ENCODE results near the gene TCERG1L. TPM values are rescaled to one million over a fixed set of nuclear protein-coding genes. Genes with fewer than 3 reads are reported as not detected.

Gene TCERG1L
- total RNA-seq, 1 donor from 2014 or later = not detected

DNA sequence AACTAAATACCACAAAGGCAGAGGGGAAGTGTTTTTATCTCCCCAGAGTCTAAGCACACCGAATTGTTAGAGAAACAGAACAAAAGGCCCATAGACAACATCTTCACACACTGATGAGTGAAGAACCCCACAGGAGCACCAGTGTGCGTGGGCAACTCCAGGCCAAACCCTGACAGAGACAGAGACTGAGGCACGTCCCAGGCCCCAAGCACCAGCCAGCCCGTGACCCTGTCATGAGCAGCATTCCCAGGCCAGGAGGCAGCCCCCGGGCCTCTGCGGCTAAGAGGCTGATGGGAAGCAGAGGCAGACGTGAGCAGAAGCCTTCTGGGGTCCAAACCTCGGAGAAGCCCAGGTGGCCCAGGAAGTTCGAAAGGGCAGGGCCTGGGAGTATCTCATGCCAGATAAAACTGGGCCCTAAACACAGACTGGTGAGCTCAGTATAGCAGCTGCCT is 184.4 kb downstream of the TCERG1L start:
- no peaks in the 10 kb centered on the region for H3K36me3 ChIP-seq
- TF ChIP-seq POLR2A (IDR thresholded peaks at IDR 0.05) = no peak
- no peak for TF ChIP-seq POLR2AphosphoS5 (IDR thresholded peaks at IDR 0.05; ENCODE audit: insufficient read depth in 1 of 2, low read depth in 1 of 2)
- TF ChIP-seq, protein P1, sequence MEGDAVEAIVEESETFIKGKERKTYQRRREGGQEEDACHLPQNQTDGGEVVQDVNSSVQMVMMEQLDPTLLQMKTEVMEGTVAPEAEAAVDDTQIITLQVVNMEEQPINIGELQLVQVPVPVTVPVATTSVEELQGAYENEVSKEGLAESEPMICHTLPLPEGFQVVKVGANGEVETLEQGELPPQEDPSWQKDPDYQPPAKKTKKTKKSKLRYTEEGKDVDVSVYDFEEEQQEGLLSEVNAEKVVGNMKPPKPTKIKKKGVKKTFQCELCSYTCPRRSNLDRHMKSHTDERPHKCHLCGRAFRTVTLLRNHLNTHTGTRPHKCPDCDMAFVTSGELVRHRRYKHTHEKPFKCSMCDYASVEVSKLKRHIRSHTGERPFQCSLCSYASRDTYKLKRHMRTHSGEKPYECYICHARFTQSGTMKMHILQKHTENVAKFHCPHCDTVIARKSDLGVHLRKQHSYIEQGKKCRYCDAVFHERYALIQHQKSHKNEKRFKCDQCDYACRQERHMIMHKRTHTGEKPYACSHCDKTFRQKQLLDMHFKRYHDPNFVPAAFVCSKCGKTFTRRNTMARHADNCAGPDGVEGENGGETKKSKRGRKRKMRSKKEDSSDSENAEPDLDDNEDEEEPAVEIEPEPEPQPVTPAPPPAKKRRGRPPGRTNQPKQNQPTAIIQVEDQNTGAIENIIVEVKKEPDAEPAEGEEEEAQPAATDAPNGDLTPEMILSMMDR (IDR thresholded peaks at IDR 0.05) = no peak
- no peak overlapping the region for H3K4me3 ChIP-seq
- no peaks in the 10 kb centered on the region for H3K9me3 ChIP-seq
- no peaks in the 10 kb centered on the region for H3K4me1 ChIP-seq
- DNase-seq (ENCODE audit: extremely low spot score in 2 of 2) = no peak
- H3K27me3 ChIP-seq = no peaks in the 10 kb centered on the region
- intact Hi-C loops (cut with DNase I) = no loop called here
- H3K27ac ChIP-seq = no peak overlapping the region

DNA sequence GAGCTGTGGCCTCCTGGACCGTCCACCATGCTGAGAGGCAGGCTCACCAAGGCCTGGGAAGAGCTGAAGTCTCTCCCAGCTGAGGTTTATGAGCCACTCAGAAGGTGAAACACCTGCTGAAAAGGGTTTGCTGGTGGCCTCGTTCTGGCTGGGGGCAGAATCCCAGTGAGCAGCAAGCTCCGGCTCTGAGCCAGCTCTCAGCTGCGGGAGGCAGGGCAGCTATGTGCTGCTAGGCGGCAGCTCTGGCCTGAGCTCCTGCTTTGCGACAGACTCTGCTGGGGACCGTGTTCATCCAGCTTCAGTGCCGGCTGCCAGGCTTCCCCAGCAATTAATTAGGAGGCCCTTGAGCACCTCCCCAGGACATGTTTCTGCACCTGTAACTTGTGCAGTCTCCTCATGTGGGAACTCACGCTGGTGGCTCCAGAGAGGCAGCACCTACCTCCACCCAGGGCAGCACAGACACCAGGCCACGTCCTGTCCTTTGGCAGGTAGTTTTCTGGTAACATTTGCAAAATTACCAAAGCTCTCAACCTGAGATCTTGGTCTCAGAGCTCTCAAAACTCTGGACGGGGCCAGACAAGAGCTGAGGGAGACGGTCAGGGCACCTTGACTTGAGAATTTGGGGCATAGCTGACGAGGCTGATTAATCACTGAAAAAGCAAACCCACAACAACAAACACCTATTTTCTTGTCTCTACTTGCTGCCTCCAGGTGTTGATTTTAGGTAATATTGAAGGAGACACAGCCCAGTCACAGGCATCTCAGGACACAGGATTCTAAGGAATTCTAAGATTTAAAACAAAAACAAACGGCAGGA is 185.0 kb downstream of the TCERG1L start:
- Histone ChIP-seq H3K27me3 (no peaks in the 10 kb centered on the region), H3K4me3 (no peak overlapping the region), H3K4me1 (no peaks in the 10 kb centered on the region), H3K36me3 (no peaks in the 10 kb centered on the region), H3K9me3 (no peaks in the 10 kb centered on the region), H3K27ac (no peak overlapping the region)
- no peak for DNase-seq (ENCODE audit: extremely low spot score in 2 of 2)
- intact Hi-C loops (cut with DNase I) = no loop called here
- TF ChIP-seq POLR2A (IDR thresholded peaks at IDR 0.05) = no peak
- TF ChIP-seq, protein P1 (IDR thresholded peaks at IDR 0.05) = no peak
- no peak for TF ChIP-seq POLR2AphosphoS5 (IDR thresholded peaks at IDR 0.05; ENCODE audit: insufficient read depth in 1 of 2, low read depth in 1 of 2)

DNA sequence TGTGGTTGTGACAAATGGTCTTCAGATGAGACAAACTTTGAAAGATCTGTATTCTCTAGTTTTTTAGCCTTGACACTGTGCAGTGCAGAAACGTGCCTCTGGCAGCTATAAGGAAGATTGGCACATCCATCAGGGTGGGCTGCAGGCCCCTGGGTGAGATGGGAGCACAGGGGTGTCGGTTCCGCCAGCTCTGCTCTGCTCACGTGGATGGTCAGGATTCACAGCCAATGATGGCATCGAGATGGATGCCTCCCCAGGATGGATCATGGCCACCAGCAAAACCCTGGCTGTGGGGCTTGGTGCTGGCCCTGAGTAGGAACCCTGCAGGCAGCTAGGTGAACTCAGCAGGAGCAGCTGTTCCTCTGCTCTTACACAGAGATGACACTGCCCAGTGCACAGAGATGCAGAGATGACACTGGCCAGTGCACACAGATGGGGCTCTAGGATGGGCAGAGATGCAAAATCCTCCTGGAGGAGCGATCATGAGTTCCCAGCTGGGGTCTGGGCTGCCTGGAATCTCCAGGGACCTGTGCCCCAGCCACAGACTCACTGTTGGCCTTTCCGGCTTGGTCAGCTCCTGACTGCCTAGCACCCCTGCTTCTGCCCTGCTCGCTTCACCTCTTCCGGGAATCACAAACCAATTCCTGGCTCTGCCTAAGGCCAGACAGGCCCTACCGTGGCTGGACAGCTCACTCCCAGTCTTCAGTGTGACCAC is 185.9 kb downstream of the TCERG1L start:
- Histone ChIP-seq H3K36me3 (no peaks in the 10 kb centered on the region), H3K27ac (no peak overlapping the region), H3K4me1 (no peaks in the 10 kb centered on the region), H3K4me3 (no peak overlapping the region), H3K27me3 (no peaks in the 10 kb centered on the region), H3K9me3 (no peaks in the 10 kb centered on the region)
- DNase-seq (ENCODE audit: extremely low spot score in 2 of 2) = no peak
- TF ChIP-seq POLR2AphosphoS5 (IDR thresholded peaks at IDR 0.05; ENCODE audit: insufficient read depth in 1 of 2, low read depth in 1 of 2) (no peak), POLR2A (IDR thresholded peaks at IDR 0.05) (no peak)
- TF ChIP-seq, protein P1 (IDR thresholded peaks at IDR 0.05) = no peak
- intact Hi-C loops (cut with DNase I) = no loop called here

DNA sequence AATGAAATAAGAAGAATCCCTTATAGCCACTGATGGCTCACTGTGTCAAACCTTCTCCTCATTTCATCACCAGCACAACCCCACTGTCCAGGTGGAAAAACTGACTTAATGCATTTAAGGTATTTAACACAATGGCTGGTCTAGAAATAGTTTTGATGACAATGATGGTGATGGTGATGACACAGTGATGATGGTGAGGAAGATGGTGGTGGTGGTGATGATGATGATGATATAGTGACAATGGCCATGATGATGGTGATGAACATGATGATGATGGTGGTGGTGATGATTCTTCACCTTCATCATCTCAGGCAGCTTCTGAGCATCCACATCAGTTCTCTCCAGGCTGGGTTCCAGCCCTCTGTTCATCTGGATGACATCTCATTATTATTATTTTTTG is 186.6 kb downstream of the TCERG1L start:
- DNase-seq (ENCODE audit: extremely low spot score in 2 of 2) = no peak
- no peak overlapping the region for H3K4me3 ChIP-seq
- no peaks in the 10 kb centered on the region for H3K4me1 ChIP-seq
- H3K27me3 ChIP-seq = no peaks in the 10 kb centered on the region
- H3K36me3 ChIP-seq = no peaks in the 10 kb centered on the region
- TF ChIP-seq POLR2AphosphoS5 (IDR thresholded peaks at IDR 0.05; ENCODE audit: insufficient read depth in 1 of 2, low read depth in 1 of 2) (no peak), POLR2A (IDR thresholded peaks at IDR 0.05) (no peak)
- TF ChIP-seq, protein P1 (IDR thresholded peaks at IDR 0.05) = no peak
- no peak overlapping the region for H3K27ac ChIP-seq
- intact Hi-C loops (cut with DNase I) = no loop called here
- no peaks in the 10 kb centered on the region for H3K9me3 ChIP-seq

DNA sequence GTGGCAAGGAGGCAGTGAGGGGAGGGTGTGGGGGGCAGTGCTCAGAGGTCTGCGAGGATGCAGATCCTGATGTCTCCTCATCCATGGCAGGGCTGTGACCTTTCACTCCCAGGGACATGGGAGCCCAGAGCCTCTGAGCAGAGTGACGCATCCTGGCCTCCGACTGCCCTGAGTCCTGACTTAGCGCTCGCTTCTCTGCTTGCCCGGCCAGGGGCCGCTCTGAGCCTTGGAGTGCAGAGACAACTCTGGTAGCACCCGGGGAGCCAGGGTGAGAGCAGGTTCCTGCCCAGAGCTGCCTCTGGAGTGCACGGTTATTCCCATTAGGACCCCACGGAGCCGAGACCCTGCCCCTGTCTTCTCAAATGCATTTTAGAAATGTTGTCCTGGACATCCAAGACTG is 188.0 kb downstream of the TCERG1L start:
- H3K36me3 ChIP-seq = no peaks in the 10 kb centered on the region
- intact Hi-C loops (cut with DNase I) = no loop called here
- H3K4me3 ChIP-seq = no peak overlapping the region
- DNase-seq (ENCODE audit: extremely low spot score in 2 of 2) = no peak
- H3K27me3 ChIP-seq = no peaks in the 10 kb centered on the region
- H3K27ac ChIP-seq = no peak overlapping the region
- no peaks in the 10 kb centered on the region for H3K4me1 ChIP-seq
- TF ChIP-seq POLR2A (IDR thresholded peaks at IDR 0.05) (no peak), POLR2AphosphoS5 (IDR thresholded peaks at IDR 0.05; ENCODE audit: insufficient read depth in 1 of 2, low read depth in 1 of 2) (no peak)
- TF ChIP-seq, protein P1 (IDR thresholded peaks at IDR 0.05) = no peak
- no peaks in the 10 kb centered on the region for H3K9me3 ChIP-seq
